GM18517 (cell line): Measurements from ENCODE around the gene ST7.
A peak's percentile ranks its signal among the peaks of the same experiment; 100 is the strongest.

Experiments
- ATAC-seq: cut with Tn5 transposase; IDR thresholded peaks from one replicate; pipeline ENCODE4 v1.9.1; 2021; ENCODE audit warnings: mild to moderate bottlenecking, moderate library complexity; ENCODE audit not compliant: unreplicated experiment

ST7 gene

GRCh38 chr7:117006907-117007684 lies 53.8 kb downstream of the ST7 start:
- no peak for ATAC-seq

GRCh38 chr7:117008118-117008885 lies 55.0 kb downstream of the ST7 start:
- ATAC-seq: no peak

GRCh38 chr7:117008886-117009531 lies 55.7 kb downstream of the ST7 start:
- no peak for ATAC-seq

GRCh38 chr7:117009705-117010361 lies 56.5 kb downstream of the ST7 start:
- no peak for ATAC-seq

- peak; percentile 53 for ATAC-seq
Measured at GRCh38 chr7:117010375-117011133, 57.3 kb downstream of the ST7 start.

- ATAC-seq: peak; percentile 92
Measured at GRCh38 chr7:117011419-117012260, 58.3 kb downstream of the ST7 start.

- no peak for ATAC-seq
Measured at GRCh38 chr7:117012284-117012683, 59.0 kb downstream of the ST7 start.

- ATAC-seq: no peak
Measured at GRCh38 chr7:117012696-117013095, 59.4 kb downstream of the ST7 start.

- ATAC-seq: no peak
Measured at GRCh38 chr7:117014099-117014656, 60.9 kb downstream of the ST7 start.

GRCh38 chr7:117014673-117015133 lies 61.4 kb downstream of the ST7 start:
- peak; percentile 27 for ATAC-seq

GRCh38 chr7:117015258-117016184 lies 62.2 kb downstream of the ST7 start:
- ATAC-seq: no peak

- no peak for ATAC-seq
Measured at GRCh38 chr7:117017017-117017451, 63.7 kb downstream of the ST7 start.

GRCh38 chr7:117017702-117018266 lies 64.5 kb downstream of the ST7 start:
- ATAC-seq: no peak

- ATAC-seq: no peak
Measured at GRCh38 chr7:117018713-117019112, 65.4 kb downstream of the ST7 start.

- no peak for ATAC-seq
Measured at GRCh38 chr7:117019287-117019686, 66.0 kb downstream of the ST7 start.

GRCh38 chr7:117019786-117020590 lies 66.7 kb downstream of the ST7 start:
- ATAC-seq: no peak

GRCh38 chr7:117020591-117020973 lies 67.3 kb downstream of the ST7 start:
- ATAC-seq: no peak
